H1 (cell line): Measurements from ENCODE around the gene FXYD5. TPM values are rescaled to one million over a fixed set of nuclear protein-coding genes. Genes with fewer than 3 reads are reported as not detected.

Experiments used
- CTCF ChIA-PET: fragments of 300-600 bp; sonication (Branson Sonifier 250); formaldehyde crosslinking; loops from one replicate; lab custom pipeline; 2021; ENCODE audit not compliant: partially characterized antibody; lab: Charles Lee
- POLR2A ChIA-PET: fragments of 300-600 bp; sonication (Branson Sonifier 250); formaldehyde crosslinking; loops from one replicate; lab custom pipeline; 2021; ENCODE audit warnings: inconsistent platforms; ENCODE audit not compliant: partially characterized antibody; lab: Charles Lee
- DNase-seq, 2 experiments: peaks; one replicate each; pipeline versions ENCODE4 v3.0.0 to v3.0.0-alpha.2; 2010 to 2022; ENCODE audit warnings: low spot score in 2 of 2, low read depth in 1 of 2, mixed read lengths in 1 of 2
- FAIRE-seq: peaks from 2 replicates; lab custom pipeline; 2011; peaks lifted over from hg19 to GRCh38; lab: Jason Lieb, UNC
- H2AFZ ChIP-seq: 2 replicates; pipeline ENCODE4 v1.8.1; 2012; ENCODE audit warnings: low read length, inconsistent platforms
- H2AK5ac ChIP-seq: 2 replicates; pipeline ENCODE4 v1.6.1; 2013; ENCODE audit warnings: low read depth, low read length
- H2BK120ac ChIP-seq: replicated peaks from 2 replicates; pipeline ENCODE3; 2013; ENCODE audit warnings: low read depth, low read length, inconsistent platforms
- H2BK12ac ChIP-seq: 2 replicates; pipeline ENCODE4 v1.6.1; 2013; ENCODE audit warnings: low read depth, low read length
- H2BK15ac ChIP-seq: 2 replicates; pipeline ENCODE4 v1.6.1; 2013; ENCODE audit warnings: low read length
- H2BK20ac ChIP-seq: 2 replicates; pipeline ENCODE4 v1.6.1; 2013; ENCODE audit warnings: low read length
- H2BK5ac ChIP-seq: 2 replicates; pipeline ENCODE4 v1.6.1; 2013; ENCODE audit warnings: low read depth, low read length
- H3K14ac ChIP-seq: 2 replicates; pipeline ENCODE4 v1.6.1; 2013; ENCODE audit warnings: inconsistent platforms; ENCODE audit not compliant: insufficient read length
- H3K18ac ChIP-seq: 2 replicates; pipeline ENCODE4 v1.6.1; 2013; ENCODE audit warnings: low read length; ENCODE audit errors: extremely low read depth
- H3K23ac ChIP-seq: 2 replicates; pipeline ENCODE4 v1.6.1; 2013; ENCODE audit warnings: inconsistent platforms; ENCODE audit not compliant: insufficient read length
- H3K23me2 ChIP-seq: 2 replicates; pipeline ENCODE4 v1.6.1; 2013; ENCODE audit warnings: low read depth, low read length
- H3K27ac ChIP-seq: 2 replicates; pipeline ENCODE4 v1.6.1; 2011; ENCODE audit warnings: low read depth, low read length, inconsistent platforms
- H3K27me3 ChIP-seq, 4 experiments: replicated peaks in 1 of 4; 1 replicate in 1 of 4; 2 replicates in 3 of 4; pipeline versions ENCODE4 v1.6.1 to v1.8.1; 2011 to 2013; ENCODE audit warnings: low read length in 3 of 4, mild to moderate bottlenecking in 3 of 4, inconsistent platforms in 2 of 4, mixed read lengths in 2 of 4, moderate library complexity in 1 of 4; ENCODE audit not compliant: control insufficient read depth in 3 of 4, insufficient read depth in 3 of 4; ENCODE audit errors: extremely low read depth in 1 of 4
- H3K36me3 ChIP-seq, 4 experiments: 2 replicates each; pipeline versions ENCODE4 v1.6.1 to v1.8.1; 2011 to 2013; ENCODE audit warnings: mild to moderate bottlenecking in 4 of 4, low read length in 3 of 4, moderate library complexity in 2 of 4, control low read depth in 1 of 4, inconsistent platforms in 1 of 4; ENCODE audit not compliant: insufficient read depth in 4 of 4, control insufficient read depth in 2 of 4
- H3K4ac ChIP-seq: replicated peaks from 2 replicates; pipeline ENCODE3; 2013; ENCODE audit warnings: low read length, low read depth, mixed read lengths, inconsistent platforms; ENCODE audit not compliant: insufficient read length
- H3K4me1 ChIP-seq, 4 experiments: replicated peaks in 1 of 4; 1 replicate in 1 of 4; 2 replicates in 3 of 4; pipeline versions ENCODE4 v1.6.1 to v1.8.1; 2011 to 2013; ENCODE audit warnings: low read length in 3 of 4, inconsistent platforms in 2 of 4, mixed read lengths in 1 of 4; ENCODE audit not compliant: insufficient read depth in 4 of 4, control insufficient read depth in 3 of 4
- H3K4me2 ChIP-seq, 2 experiments: 2 replicates each; pipeline versions ENCODE4 v1.6.1 to v1.8.1; 2011 to 2013; ENCODE audit warnings: low read depth in 2 of 2, low read length in 2 of 2, control low read depth in 1 of 2, inconsistent platforms in 1 of 2, mild to moderate bottlenecking in 1 of 2; ENCODE audit not compliant: insufficient read depth in 1 of 2
- H3K4me3 ChIP-seq, 4 experiments: fragments of 200-600, 300-600 bp in 1 of 4; sonication (generic), shearing (Covaris generic), sonication (Bioruptor Twin) in 1 of 4; 2 replicates each; pipeline versions ENCODE4 v1.5.1 to v1.8.1; 2011 to 2016; ENCODE audit warnings: low read length in 4 of 4, low read depth in 3 of 4, control low read depth in 2 of 4, inconsistent platforms in 2 of 4, mild to moderate bottlenecking in 2 of 4, mixed read lengths in 1 of 4, moderate library complexity in 1 of 4; ENCODE audit not compliant: insufficient read depth in 2 of 4; ENCODE audit errors: extremely low read depth in 1 of 4
- H3K56ac ChIP-seq: replicated peaks from 2 replicates; pipeline ENCODE3; 2013; ENCODE audit warnings: low read depth, mild to moderate bottlenecking, mixed read lengths, low read length, inconsistent platforms; ENCODE audit not compliant: insufficient read length
- H3K79me1 ChIP-seq: 2 replicates; pipeline ENCODE4 v1.6.1; 2013; ENCODE audit warnings: low read depth, low read length, control low read depth
- H3K79me2 ChIP-seq, 2 experiments: 2 replicates each; pipeline versions ENCODE4 v1.6.1 to v1.8.1; 2012 to 2013; ENCODE audit warnings: low read length in 2 of 2, mild to moderate bottlenecking in 2 of 2, inconsistent platforms in 1 of 2; ENCODE audit not compliant: insufficient read depth in 2 of 2, control insufficient read depth in 1 of 2
- H3K9ac ChIP-seq, 4 experiments: replicated peaks in 1 of 4; 1 replicate in 1 of 4; 2 replicates in 3 of 4; pipeline versions ENCODE4 v1.6.1 to v1.8.1; 2011 to 2013; ENCODE audit warnings: low read depth in 3 of 4, low read length in 3 of 4, control low read depth in 2 of 4, mild to moderate bottlenecking in 2 of 4, moderate library complexity in 2 of 4, inconsistent platforms in 1 of 4; ENCODE audit errors: extremely low read depth in 1 of 4
- H3K9me3 ChIP-seq, 2 experiments: 2 replicates each; pipeline versions ENCODE4 v1.6.1 to v1.8.1; 2012 to 2013; ENCODE audit warnings: mild to moderate bottlenecking in 2 of 2, moderate library complexity in 2 of 2, control low read depth in 1 of 2, inconsistent platforms in 1 of 2, low read depth in 1 of 2, low read length in 1 of 2, mixed read lengths in 1 of 2; ENCODE audit not compliant: insufficient read depth in 2 of 2
- H4K20me1 ChIP-seq, 2 experiments: replicated peaks in 1 of 2; 2 replicates each; pipeline versions ENCODE3 to v1.8.1; 2011 to 2013; ENCODE audit warnings: inconsistent platforms in 2 of 2, low read length in 2 of 2, mild to moderate bottlenecking in 1 of 2; ENCODE audit not compliant: insufficient read depth in 2 of 2, control insufficient read depth in 1 of 2
- H4K5ac ChIP-seq: 2 replicates; pipeline ENCODE4 v1.6.1; 2013; ENCODE audit warnings: low read length, low read depth, mixed read lengths, inconsistent platforms; ENCODE audit not compliant: insufficient read length
- H4K8ac ChIP-seq: 2 replicates; pipeline ENCODE4 v1.8.0; 2013; ENCODE audit warnings: mild to moderate bottlenecking, moderate library complexity, low read length, inconsistent platforms; ENCODE audit not compliant: insufficient read depth; ENCODE audit errors: extremely low read depth
- H4K91ac ChIP-seq: replicated peaks from 2 replicates; pipeline ENCODE3; 2013; ENCODE audit warnings: low read length, mixed read lengths, inconsistent platforms; ENCODE audit not compliant: insufficient read length
- BRCA1 ChIP-seq: IDR thresholded peaks from 2 replicates; pipeline ENCODE4 v1.6.1; 2012; ENCODE audit warnings: low read depth, low read length, improper control_type of control experiment
- CREB1 ChIP-seq: IDR thresholded peaks from 2 replicates; pipeline ENCODE4 v1.6.1; 2012; ENCODE audit warnings: inconsistent platforms
- EP300 ChIP-seq, 2 experiments: IDR thresholded peaks; 1 replicate in 1 of 2; 2 replicates in 1 of 2; pipeline ENCODE4 v1.6.1; 2011 to 2012; ENCODE audit warnings: low read depth in 2 of 2, low read length in 2 of 2, mild to moderate bottlenecking in 2 of 2, borderline replicate concordance in 1 of 2, inconsistent platforms in 1 of 2, moderate library complexity in 1 of 2
- GABPA ChIP-seq: IDR thresholded peaks from 2 replicates; pipeline ENCODE4 v1.6.1; 2011; ENCODE audit warnings: mild to moderate bottlenecking, low read length, moderate library complexity, borderline replicate concordance; ENCODE audit not compliant: insufficient read depth
- JUN ChIP-seq: IDR thresholded peaks from 2 replicates; pipeline ENCODE4 v1.6.1; 2011; ENCODE audit warnings: low read depth, mild to moderate bottlenecking, improper control_type of control experiment, low read length
- JUND ChIP-seq: IDR thresholded peaks from 2 replicates; pipeline ENCODE4 v1.6.1; 2011; ENCODE audit warnings: mild to moderate bottlenecking, improper control_type of control experiment, low read length
- KDM1A ChIP-seq: fragments of 200-600, 300-600 bp; sonication (generic); IDR thresholded peaks from 2 replicates; pipeline ENCODE4 v1.7.1; 2016; ENCODE audit warnings: mild to moderate bottlenecking, low read length, borderline replicate concordance
- NRF1 ChIP-seq: IDR thresholded peaks from 2 replicates; pipeline ENCODE4 v1.6.1; 2011; ENCODE audit warnings: mild to moderate bottlenecking, low read depth, low read length, improper control_type of control experiment
- POU5F1 ChIP-seq: IDR thresholded peaks from 2 replicates; pipeline ENCODE4 v1.6.1; 2011; ENCODE audit warnings: low read depth, mild to moderate bottlenecking, low read length, moderate library complexity
- RXRA ChIP-seq: IDR thresholded peaks from 2 replicates; pipeline ENCODE4 v1.6.1; 2011; ENCODE audit warnings: low read depth, mild to moderate bottlenecking, low read length, moderate library complexity; ENCODE audit not compliant: insufficient read depth
- SIRT6 ChIP-seq: IDR thresholded peaks from one replicate; pipeline ENCODE4 v1.7.1; 2012; ENCODE audit warnings: low read length, inconsistent platforms
- TAF1 ChIP-seq: IDR thresholded peaks from 2 replicates; pipeline ENCODE4 v1.6.1; 2011; ENCODE audit warnings: mild to moderate bottlenecking, low read depth, low read length
- TBP ChIP-seq: IDR thresholded peaks from 2 replicates; pipeline ENCODE4 v1.6.1; 2011; ENCODE audit warnings: low read depth, low read length, improper control_type of control experiment
- WGBS, 2 experiments: shearing (Covaris generic) in 1 of 2; methylation state at CpG; one replicate each; pipeline versions ENCODE4 v1.1.6 to v1.1.7; 2013 to 2015; ENCODE audit warnings: low lambda C conversion rate in 2 of 2, mixed read lengths in 2 of 2, inconsistent platforms in 1 of 2, low coverage in 1 of 2, missing lambda C conversion rate in 1 of 2; ENCODE audit not compliant: insufficient replicate concordance in 2 of 2, insufficient coverage in 1 of 2, insufficient read length in 1 of 2; ENCODE audit errors: extremely low coverage in 1 of 2, missing lambda C conversion rate in 1 of 2; 5-methylcytosine and 5-hydroxymethylcytosine counted together
- polyA plus RNA-seq, 7 experiments: library from polyadenylated mRNA; depleted of rRNA in 3 of 7; stranded (reverse) in 5 of 7; unstranded in 2 of 7; fragments of >200 nt in 5 of 7; fragments of 200-250 nt in 2 of 7; gene quantifications; 1 replicate in 5 of 7; 2 replicates in 1 of 7; 4 replicates in 1 of 7; pipeline versions ENCODE4 v1.2.1 to v1.2.3, GENCODE V29; 2011 to 2013; ENCODE audit warnings: missing spikeins in 2 of 7, mixed read lengths in 2 of 7
- total RNA-seq: library from RNA; stranded (reverse); fragmentation: NEBNext Ultra II Directional; extraction: Animal tissue kit (Norgen Biotek cat#: 25700); gene quantifications from 2 replicates; pipeline ENCODE4 v1.2.1, GENCODE V29; 2021

The FXYD5 gene
- total and polyA plus RNA-seq, 2 of the 8 experiments (the other 6 are each of a cell fraction or from before 2014, with no cell fraction given), result 99.0 to 191 TPM

GRCh38 chr19:35155981-35156672 is 1.6 kb downstream of the FXYD5 start:
- no peak for FAIRE-seq
- Histone ChIP-seq H3K27me3 (peaks cover 0 to 5% (median 3%) of the 10 kb centered on the region in 4 experiments; a peak in 3 of 7 replicates), H3K27ac (no peak overlapping the region)
- TF ChIP-seq GABPA (no peak), TAF1 (no peak), RXRA (no peak), KDM1A (no peak), BRCA1 (no peak), JUND (no peak), JUN (no peak), SIRT6 (no peak), CREB1 (no peak), TBP (no peak), NRF1 (no peak), EP300 (IDR thresholded peaks at IDR 0.05; ENCODE audit: borderline replicate concordance in 1 of 2, low read depth in 2 of 2, low read length in 2 of 2) (no peak), POU5F1 (no peak)

More at GRCh38 chr19:35155981-35156672, 1.6 kb downstream of the FXYD5 start:
- ChIA-PET CTCF (interaction anchor here (2.5 kb wide), 1 partner anchor 14 kb away, joined by 15 read pairs; the partner anchor contains the start of gene FXYD7), POLR2A (interaction anchor here (1.2 to 5.6 kb wide), 3 partner anchors 13 to 44 kb away, joined by 3 to 67 read pairs (median 8); partner anchors contain the start of gene FXYD7)
- no peaks in the 10 kb centered on the region for H3K9me3 ChIP-seq
- H2BK120ac ChIP-seq, result no peak overlapping the region
- DNase-seq, result no peak
- H4K91ac ChIP-seq, result no peak overlapping the region
- no peak overlapping the region for H2BK20ac ChIP-seq
- H3K36me3 ChIP-seq, result peaks cover 2 to 32% (median 13%) of the 10 kb centered on the region in 4 experiments; a peak in 6 of 8 replicates
- no peak overlapping the region for H3K9ac ChIP-seq
- peaks cover 4 to 20% (median 16%) of the 10 kb centered on the region in 4 experiments for H3K4me1 ChIP-seq
- no peak overlapping the region for H3K4ac ChIP-seq
- no peak overlapping the region for H4K5ac ChIP-seq
- H4K8ac ChIP-seq, result no peak overlapping the region; the same call in 1 of the 2 replicates
- H3K4me3 ChIP-seq, result peak overlapping the region in 2 of 4 experiments; percentile 71 to 76; a peak in 2 of 8 replicates
- no peak overlapping the region for H3K56ac ChIP-seq
- no peak overlapping the region for H3K23ac ChIP-seq
- H2AK5ac ChIP-seq, result no peak overlapping the region
- H2BK12ac ChIP-seq, result no peak overlapping the region
- H3K4me2 ChIP-seq, result peak overlapping the region; percentile 82 to 91
- H3K23me2 ChIP-seq, result peaks cover 9% of the 10 kb centered on the region; the same call in 1 of the 2 replicates
- H3K79me1 ChIP-seq, result peaks cover 6% of the 10 kb centered on the region
- peaks cover 0 to 11% of the 10 kb centered on the region in 2 experiments; a peak in 1 of 4 replicates for H3K79me2 ChIP-seq
- H2AFZ ChIP-seq, result no peak overlapping the region
- no peak overlapping the region for H2BK5ac ChIP-seq
- peaks cover 1 to 5% of the 10 kb centered on the region in 2 experiments for H4K20me1 ChIP-seq
- 91% methylated on average over 6 of the region's 6 CpGs; no CpG with 5 or more reads in 1 of the 2 experiments for WGBS, 2 experiments
- no peak overlapping the region for H3K18ac ChIP-seq
- H3K14ac ChIP-seq, result no peak overlapping the region
- H2BK15ac ChIP-seq, result no peak overlapping the region
